Posterior cingulate gyrus (tissue), 11 donors: Measurements from ENCODE around the gene MFSD1.
A peak's percentile ranks its signal among the peaks of the same experiment; 100 is the strongest.

Experiments
- DNase-seq, 10 donors: peaks; one replicate each; pipeline versions ENCODE4 v3.0.0 to v3.0.0-alpha.2; 2020 to 2021; ENCODE audit warnings: mixed read lengths in 3 of 10
- intact Hi-C: fragments of 100-400 bp; cut with DNase I; formaldehyde crosslinking; loops from one replicate; pipeline ENCODE4 v1.15.1; 2023

MFSD1 gene

GRCh38 chr3:158808697-158809096 is 6.8 kb downstream of the MFSD1 start:
- DNase-seq: no peak
- intact Hi-C loops: no loop called here

- intact Hi-C loops: no loop called here
- no peak for DNase-seq
Observed at GRCh38 chr3:158809642-158810041, 7.8 kb downstream of the MFSD1 start.

GRCh38 chr3:158810823-158811724 is 9.2 kb downstream of the MFSD1 start:
- no peak for DNase-seq
- intact Hi-C loops: no loop called here

- no peak for DNase-seq
- intact Hi-C loops: no loop called here
Observed at GRCh38 chr3:158819282-158819681, 17.4 kb downstream of the MFSD1 start.

- DNase-seq: no peak
- intact Hi-C loops: no loop called here
Observed at GRCh38 chr3:158820521-158820920, 18.7 kb downstream of the MFSD1 start.

GRCh38 chr3:158821847-158822246 is 20.0 kb downstream of the MFSD1 start:
- intact Hi-C loops: no loop called here
- DNase-seq: no peak

- no peak for DNase-seq
- intact Hi-C loops: no loop called here
Observed at GRCh38 chr3:158823426-158823825, 21.6 kb downstream of the MFSD1 start.

- intact Hi-C loops: no loop called here
- no peak for DNase-seq
Observed at GRCh38 chr3:158827773-158828172, 25.9 kb downstream of the MFSD1 start.

- DNase-seq: no peak
- intact Hi-C loops: no loop called here
Observed at GRCh38 chr3:158830391-158830790, 28.5 kb downstream of the MFSD1 start.

- intact Hi-C loops: no loop called here
Observed at GRCh38 chr3:158831861-158832260, 30.0 kb downstream of the MFSD1 start.

GRCh38 chr3:158835631-158836030 is 33.8 kb downstream of the MFSD1 start:
- intact Hi-C loops: no loop called here
- no peak for DNase-seq

More at GRCh38 chr3:158831861-158832260, 30.0 kb downstream of the MFSD1 start:
- DNase-seq: no peak

- intact Hi-C loops: no loop called here
- DNase-seq: no peak
Observed at GRCh38 chr3:158836312-158836711, 34.5 kb downstream of the MFSD1 start.

GRCh38 chr3:158837240-158837639 is 35.4 kb downstream of the MFSD1 start:
- peak in 1 of 10 donors; percentile 42 for DNase-seq
- intact Hi-C loops: no loop called here

- no peak for DNase-seq
- intact Hi-C loops: no loop called here
Observed at GRCh38 chr3:158839966-158840365, 38.1 kb downstream of the MFSD1 start.

GRCh38 chr3:158841387-158841786 is 39.5 kb downstream of the MFSD1 start:
- intact Hi-C loops: no loop called here
- DNase-seq: peak in 1 of 10 donors; percentile 78

- intact Hi-C loops: no loop called here
- DNase-seq: no peak
Observed at GRCh38 chr3:158842976-158843375, 41.1 kb downstream of the MFSD1 start.

GRCh38 chr3:158845765-158846350 is 44.0 kb downstream of the MFSD1 start:
- intact Hi-C loops: loop anchor here (1.0 kb wide), 1 partner anchor 414 kb away; no protein-coding TSS in a partner anchor
- DNase-seq: no peak

- intact Hi-C loops: no loop called here
- DNase-seq: no peak
Observed at GRCh38 chr3:158846803-158847451, 45.1 kb downstream of the MFSD1 start.

- intact Hi-C loops: no loop called here
- peak in 3 of 10 donors; percentile 14 to 83 (median 45) for DNase-seq
Observed at GRCh38 chr3:158847452-158847821, 45.6 kb downstream of the MFSD1 start.

- DNase-seq: no peak
- intact Hi-C loops: no loop called here
Observed at GRCh38 chr3:158847885-158848284, 46.0 kb downstream of the MFSD1 start.

GRCh38 chr3:158849757-158850156 is 47.9 kb downstream of the MFSD1 start:
- intact Hi-C loops: no loop called here
- DNase-seq: no peak
